Neutrophil (primary cell): ENCODE results near the gene NUAK2.
A peak's percentile ranks its signal among the peaks of the same experiment; 100 is the strongest.
"Not testable (repeated sequence)": the region's sequence is repeated elsewhere in the genome, so short reads cannot be mapped to it uniquely, and the experiment has no call there.

Experiments used
- H3K27ac ChIP-seq: fragments of 200-600 bp; sonication (generic); 2 replicates; pipeline ENCODE4 v1.5.1; 2016; ENCODE audit warnings: mild to moderate bottlenecking, moderate library complexity
- H3K27me3 ChIP-seq: fragments of 200-600 bp; sonication (generic); 2 replicates; pipeline ENCODE4 v1.6.0; 2016; ENCODE audit warnings: mild to moderate bottlenecking
- H3K36me3 ChIP-seq: fragments of 200-600 bp; sonication (generic); 2 replicates; pipeline ENCODE4 v1.5.1; 2017
- H3K4me1 ChIP-seq, 2 experiments: fragments of 200-600 bp in 1 of 2; sonication (generic) in 1 of 2; 1 replicate in 1 of 2; 2 replicates in 1 of 2; pipeline versions ENCODE4 v1.5.1 to v1.6.1; 2013 to 2016; ENCODE audit warnings: low read depth in 1 of 2, low read length in 1 of 2, mild to moderate bottlenecking in 1 of 2, moderate library complexity in 1 of 2; ENCODE audit not compliant: control insufficient read depth in 1 of 2, insufficient read depth in 1 of 2
- H3K4me3 ChIP-seq, 2 experiments: fragments of 200-600 bp in 1 of 2; sonication (generic) in 1 of 2; 1 replicate in 1 of 2; 2 replicates in 1 of 2; pipeline ENCODE4 v1.5.1; 2013 to 2016; ENCODE audit warnings: low read depth in 1 of 2, low read length in 1 of 2, mild to moderate bottlenecking in 1 of 2, moderate library complexity in 1 of 2
- H3K9me3 ChIP-seq: fragments of 200-600 bp; sonication (generic); 2 replicates; pipeline ENCODE4 v1.5.1; 2016
- CTCF ChIP-seq: fragments of 200-600 bp; sonication (generic); IDR thresholded peaks from 2 replicates; pipeline ENCODE4 v1.5.1; 2016; ENCODE audit warnings: antibody characterized with exemption

NUAK2 gene

DNA sequence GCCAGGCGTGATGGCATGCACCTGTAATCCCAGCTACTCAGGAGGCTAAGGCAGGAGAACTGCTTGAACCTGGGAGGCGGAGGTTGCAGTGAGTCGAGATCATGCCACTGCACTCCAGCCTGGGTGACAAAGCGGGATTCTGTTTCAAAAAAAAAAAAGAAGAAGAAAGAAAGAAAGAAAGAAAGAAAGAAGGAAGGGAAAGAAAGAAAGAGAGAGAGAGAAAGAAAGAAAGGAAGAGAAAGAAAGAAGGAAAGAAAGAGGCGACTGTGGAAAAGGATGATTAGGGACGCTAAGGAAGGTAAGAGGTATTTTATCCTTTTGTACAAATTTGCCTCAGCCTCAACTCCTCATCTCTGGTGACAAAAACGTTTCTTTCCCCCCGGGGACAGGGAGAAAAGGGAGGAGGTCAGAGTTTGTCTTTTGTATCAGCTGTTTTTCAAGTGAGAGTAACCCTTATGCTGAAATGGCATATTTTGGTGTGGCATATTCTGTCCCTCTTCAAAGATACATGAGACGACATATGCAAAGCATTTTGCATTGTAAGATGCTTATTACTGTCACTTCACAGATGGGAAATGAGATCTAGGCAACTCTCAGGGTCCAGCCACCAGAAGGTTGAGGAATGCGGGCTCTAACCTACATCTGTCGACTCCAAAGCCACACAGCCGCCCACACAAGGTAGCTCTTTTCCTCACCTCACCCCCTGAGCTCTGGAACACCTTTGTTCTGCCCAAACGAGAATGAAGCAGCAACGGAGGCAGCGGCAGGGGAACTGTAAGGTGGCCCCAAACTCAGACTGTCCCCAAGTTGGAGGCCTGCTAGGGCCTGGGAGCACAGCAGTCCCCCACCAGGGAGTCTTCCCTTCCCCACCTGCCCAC is 38.0 kb downstream of the NUAK2 start:
- H3K4me3 ChIP-seq, result no peak overlapping the region
- H3K27me3 ChIP-seq, result no peaks in the 10 kb centered on the region
- no peak for TF ChIP-seq CTCF
- peaks cover 50 to 52% of the 10 kb centered on the region in 2 experiments for H3K4me1 ChIP-seq
- no peaks in the 10 kb centered on the region for H3K36me3 ChIP-seq
- H3K27ac ChIP-seq, result peak overlapping the region; percentile 100
- no peaks in the 10 kb centered on the region for H3K9me3 ChIP-seq

- H3K4me3 ChIP-seq, result not testable (repeated sequence)
Measured at GRCh38 chr1:205280666-205281395, 40.7 kb downstream of the NUAK2 start.

DNA sequence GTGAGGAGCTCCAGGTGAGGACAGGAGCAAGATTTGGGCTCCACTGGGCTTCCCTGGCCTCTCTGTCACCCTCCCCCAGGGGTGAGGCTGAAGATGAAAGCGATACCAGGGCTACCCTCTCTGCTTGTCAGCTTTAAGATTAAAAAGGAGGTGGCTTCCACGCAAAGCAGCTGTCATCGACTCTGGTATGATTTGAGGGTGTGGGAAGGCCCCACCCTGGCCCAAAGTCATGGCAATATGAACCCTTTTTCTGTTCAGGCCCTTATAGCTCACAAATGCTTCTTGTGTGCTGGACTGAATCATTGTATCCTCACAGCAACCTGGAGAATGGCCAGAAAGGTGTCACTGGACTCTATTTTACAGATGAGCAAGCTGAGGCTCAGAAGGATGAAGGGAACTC is 41.6 kb downstream of the NUAK2 start:
- Histone ChIP-seq H3K27ac (no peak overlapping the region), H3K36me3 (no peaks in the 10 kb centered on the region), H3K4me3 (no peak overlapping the region), H3K27me3 (no peaks in the 10 kb centered on the region), H3K4me1 (peaks cover 16% of the 10 kb centered on the region in 2 experiments), H3K9me3 (no peaks in the 10 kb centered on the region)
- TF ChIP-seq CTCF, result no peak

More at GRCh38 chr1:205280666-205281395, 40.7 kb downstream of the NUAK2 start:
- not testable (repeated sequence) for H3K36me3 ChIP-seq, H3K27ac ChIP-seq, H3K9me3 ChIP-seq, H3K27me3 ChIP-seq
- peaks cover 24 to 25% of the 10 kb centered on the region in 2 experiments for H3K4me1 ChIP-seq

DNA sequence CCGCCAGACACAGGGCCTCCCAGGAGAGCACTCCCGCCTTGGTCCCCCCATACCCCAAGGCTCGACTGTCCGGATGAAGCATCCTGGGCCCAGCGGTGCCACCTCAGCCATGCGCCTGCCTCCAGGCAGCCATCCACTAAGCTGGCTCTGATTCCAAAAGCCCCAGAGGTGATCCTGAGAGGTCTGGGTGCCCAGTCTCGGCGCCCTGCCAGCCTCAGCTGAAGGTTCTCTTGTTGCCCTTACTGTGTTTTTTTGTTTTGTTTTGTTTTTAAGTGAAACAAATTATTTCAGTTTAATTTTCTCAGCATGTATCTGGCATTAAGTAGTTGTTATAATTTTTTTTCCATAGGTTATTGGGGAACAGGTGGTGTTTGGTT is 44.9 kb downstream of the NUAK2 start:
- Histone ChIP-seq H3K4me1 (peaks cover 4 to 8% of the 10 kb centered on the region in 2 experiments), H3K27me3 (no peaks in the 10 kb centered on the region), H3K4me3 (no peak overlapping the region), H3K36me3 (no peaks in the 10 kb centered on the region), H3K27ac (no peak overlapping the region), H3K9me3 (no peaks in the 10 kb centered on the region)
- TF ChIP-seq CTCF, result no peak

GRCh38 chr1:205275916-205276688 is 45.4 kb downstream of the NUAK2 start:
- H3K27ac ChIP-seq, result no peak overlapping the region
- H3K36me3 ChIP-seq, result no peaks in the 10 kb centered on the region
- H3K27me3 ChIP-seq, result no peaks in the 10 kb centered on the region
- H3K4me1 ChIP-seq, result peaks cover 4 to 8% of the 10 kb centered on the region in 2 experiments
- no peaks in the 10 kb centered on the region for H3K9me3 ChIP-seq
- no peak for TF ChIP-seq CTCF
- H3K4me3 ChIP-seq, result no peak overlapping the region
